M059J (cell line): ENCODE data around the gene FOXD1. TPM values are rescaled to one million over a fixed set of nuclear protein-coding genes. Genes with fewer than 3 reads are reported as not detected.
A peak's percentile ranks its signal among the peaks of the same experiment; 100 is the strongest.

Experiments used
- DNase-seq: peaks from one replicate; pipeline ENCODE4 v3.0.0-alpha.2; 2012; ENCODE audit warnings: low read depth
- total RNA-seq: library from RNA; depleted of rRNA; stranded (reverse); fragments of >200 nt; shearing (Covaris generic); gene quantifications from 2 replicates; pipeline ENCODE4 v1.2.3, GENCODE V29; 2014

FOXD1 gene
- total RNA-seq, 1 experiment from 2014 or later: 17.4 TPM

DNA sequence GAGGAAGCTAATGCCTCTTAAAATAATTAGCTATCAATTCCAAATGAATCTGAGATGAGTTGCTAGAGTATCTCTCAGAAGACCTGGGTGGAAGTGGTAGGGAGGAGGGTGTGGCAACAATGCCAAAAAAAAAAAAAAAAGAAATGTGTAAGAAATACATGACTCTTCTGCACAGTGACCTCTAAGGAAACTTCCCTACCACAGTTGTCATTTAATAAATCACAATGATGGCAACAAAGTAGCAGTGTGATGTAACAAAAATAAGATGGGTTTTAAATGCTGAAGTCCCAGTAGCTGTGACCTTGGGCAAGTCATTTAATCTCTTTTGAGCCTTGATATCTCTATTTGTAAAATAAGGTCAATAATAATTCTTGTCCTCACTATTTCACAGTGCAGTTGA is 7.2 kb downstream of the FOXD1 start:
- DNase-seq: no peak

- no peak for DNase-seq
Observed at GRCh38 chr5:73440262-73440661, 8.3 kb downstream of the FOXD1 start.

- DNase-seq: no peak
Observed at GRCh38 chr5:73438645-73439470, 9.7 kb downstream of the FOXD1 start.

DNA sequence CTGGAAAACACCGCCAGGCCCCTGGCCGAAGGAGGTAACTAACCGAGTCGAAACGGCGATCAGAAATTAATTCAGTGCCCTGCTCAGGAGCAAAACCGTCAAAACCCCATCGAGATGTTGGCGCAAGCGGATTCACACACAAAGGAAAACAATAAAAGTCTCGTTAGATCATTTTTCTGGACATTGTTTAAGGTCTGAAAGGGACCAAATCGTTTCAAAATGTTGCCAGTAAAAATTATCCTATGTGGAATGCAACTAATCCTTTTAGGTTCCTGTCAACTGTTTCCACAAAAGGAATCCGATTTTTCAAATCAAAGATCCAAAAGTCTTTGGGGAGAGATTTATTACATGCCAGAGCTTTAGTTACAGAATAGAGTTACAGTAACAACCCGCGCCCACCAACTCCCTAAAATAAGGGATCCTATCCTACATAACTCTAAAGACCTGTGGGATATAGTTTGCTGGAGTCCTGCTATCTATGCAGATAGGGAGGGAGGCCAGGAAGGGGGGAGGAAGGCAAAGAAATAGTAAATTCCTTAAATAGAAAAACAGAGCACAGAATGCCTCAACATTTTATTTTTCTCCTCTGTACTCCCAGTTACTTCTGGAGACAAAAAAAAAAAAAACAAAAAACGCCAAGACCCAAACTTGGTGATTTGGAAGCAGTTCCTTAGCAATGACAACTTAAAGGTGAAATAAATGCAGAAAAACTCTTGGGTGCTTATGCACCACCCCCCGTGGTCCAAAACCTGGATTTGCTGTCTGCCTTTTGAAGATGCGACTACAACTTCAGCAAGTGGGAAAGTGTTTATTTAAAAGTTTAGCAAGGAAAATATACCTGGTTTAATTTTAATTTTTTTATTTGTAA is 10.6 kb downstream of the FOXD1 start:
- DNase-seq: no peak

GRCh38 chr5:73437101-73437776 is 11.3 kb downstream of the FOXD1 start:
- peak; percentile 82 for DNase-seq

DNA sequence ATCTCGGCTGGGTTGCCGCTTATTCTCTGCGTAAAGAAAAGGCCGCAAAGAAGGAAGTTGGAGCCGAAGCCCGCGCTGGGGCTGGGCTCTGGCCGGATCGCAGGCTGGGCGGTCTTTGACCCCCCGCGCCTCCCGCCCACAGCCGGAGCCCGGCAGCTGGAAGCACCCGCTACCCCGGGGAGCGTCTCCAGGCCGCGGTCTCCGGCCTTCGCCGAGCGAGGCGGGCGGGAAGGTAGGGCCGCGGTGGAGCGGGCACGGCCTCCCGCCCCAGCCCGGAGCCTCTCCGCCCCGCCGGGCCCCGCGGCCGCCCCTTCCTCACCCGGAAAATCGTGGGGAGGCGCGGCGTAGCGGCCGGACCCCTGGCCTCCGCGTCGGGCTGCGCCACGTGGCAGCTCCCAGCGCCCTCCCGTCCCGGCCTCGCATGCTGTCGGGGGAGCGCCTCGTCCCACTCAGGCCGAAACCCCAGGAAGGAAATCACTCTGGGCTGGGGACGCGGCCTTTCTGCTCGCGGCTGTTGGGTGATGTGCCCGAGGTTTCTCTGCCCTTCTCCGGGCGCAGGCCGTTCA is 12.0 kb downstream of the FOXD1 start:
- no peak for DNase-seq

DNA sequence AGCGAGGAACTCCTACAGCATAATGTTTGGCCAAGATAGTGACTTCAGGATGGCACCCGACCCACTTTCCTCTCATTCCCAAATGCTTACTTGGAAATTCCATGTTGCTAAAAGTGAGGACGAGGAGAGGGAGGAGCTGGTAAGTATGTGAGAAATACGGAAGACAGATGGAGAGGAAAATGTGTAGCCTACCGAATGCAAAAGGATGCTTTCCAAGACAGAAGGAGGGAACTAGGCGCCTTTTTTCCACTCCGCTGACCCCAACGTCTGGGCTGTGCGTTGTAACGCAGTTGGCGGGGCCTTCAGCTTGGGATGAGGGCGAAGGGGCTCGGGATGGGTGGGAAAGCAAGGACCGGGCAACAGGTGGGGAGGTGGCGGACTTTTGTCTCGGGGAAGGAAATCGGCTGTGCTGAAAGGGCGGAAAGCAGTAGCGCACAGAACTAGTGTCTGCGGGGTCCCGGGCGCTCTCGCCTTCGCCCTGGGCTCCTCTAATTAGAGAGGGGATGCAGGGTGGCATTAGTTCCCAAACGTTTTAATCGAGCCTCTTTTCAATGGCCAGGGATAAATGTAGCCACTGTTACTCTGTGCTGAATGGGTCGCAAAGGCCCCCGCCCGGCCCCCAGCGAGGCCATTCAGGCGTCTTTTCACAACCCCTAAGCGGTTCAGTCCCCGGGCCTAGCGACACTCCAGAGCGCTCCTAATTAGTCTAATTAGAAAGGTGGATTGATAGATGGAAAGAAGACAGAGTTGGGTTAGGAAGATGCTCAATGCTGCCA is 12.6 kb downstream of the FOXD1 start:
- no peak for DNase-seq

DNA sequence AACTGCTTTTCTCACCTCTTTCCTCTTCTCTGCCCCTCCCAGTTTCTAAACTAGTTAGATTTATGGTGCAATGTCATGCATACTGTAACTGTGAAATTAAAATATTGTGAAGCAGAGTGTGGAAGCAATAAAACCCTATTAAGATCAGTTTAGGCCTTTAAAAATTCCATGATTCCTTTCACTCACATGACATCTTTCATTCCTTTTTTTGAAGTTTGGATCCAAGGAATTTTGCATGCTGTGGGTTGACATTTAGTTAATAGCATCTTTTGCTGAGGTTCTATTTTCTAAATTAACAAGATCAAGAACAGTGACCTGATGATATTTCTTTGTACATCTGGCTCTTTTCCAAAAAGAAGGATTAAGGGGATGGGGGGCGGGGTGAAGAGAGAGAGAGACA is 13.7 kb downstream of the FOXD1 start:
- no peak for DNase-seq

GRCh38 chr5:73434461-73434860 is 14.1 kb downstream of the FOXD1 start:
- DNase-seq: no peak

DNA sequence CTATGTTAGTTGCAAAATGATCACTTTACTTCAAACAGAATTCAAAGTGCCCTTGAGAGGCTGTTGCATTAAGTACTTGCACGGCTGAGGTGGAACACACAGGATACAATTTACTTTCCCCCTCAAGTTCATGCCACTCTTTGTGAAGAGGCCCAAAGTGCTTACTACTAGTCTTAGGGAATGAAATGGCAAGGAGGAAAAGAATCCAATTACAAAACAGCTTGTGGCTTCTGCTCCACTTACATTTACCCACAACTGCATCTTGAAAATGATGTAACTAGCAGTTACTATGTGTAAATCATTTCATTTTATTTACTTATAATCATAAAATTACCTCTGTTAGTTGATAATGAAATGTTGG is 14.6 kb downstream of the FOXD1 start:
- DNase-seq: no peak

DNA sequence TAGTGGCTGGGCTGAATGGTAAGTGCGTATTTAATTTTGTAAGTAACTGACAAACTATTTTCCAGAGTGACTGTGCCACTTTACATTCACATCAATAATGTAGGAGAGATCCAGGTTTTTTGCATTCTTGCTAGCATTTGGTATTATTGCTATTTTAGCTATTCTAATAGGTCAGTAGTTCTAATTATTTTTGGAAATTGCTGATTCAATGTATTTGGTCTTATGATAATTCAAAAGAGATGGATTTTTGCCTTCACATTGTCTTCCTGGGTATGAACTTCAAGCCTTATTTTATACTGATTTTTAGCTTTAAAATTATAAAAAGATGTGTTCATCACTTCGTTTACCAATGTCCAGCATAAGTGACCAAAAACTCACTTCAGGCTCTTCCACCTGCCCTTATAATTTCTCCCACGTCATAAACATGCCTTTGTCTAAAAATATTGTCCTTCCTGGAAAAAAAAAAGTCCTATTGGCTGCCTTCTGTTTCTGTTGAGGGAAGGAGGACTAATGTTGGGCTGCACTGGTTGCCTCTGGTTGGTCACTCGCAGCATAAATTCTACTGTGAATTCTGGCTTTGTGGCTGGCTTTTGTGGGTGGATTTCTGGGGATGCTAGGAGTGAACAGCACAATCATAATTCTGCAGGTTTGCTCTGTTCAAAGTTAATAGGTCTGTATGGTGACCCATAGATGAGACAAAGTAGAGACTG is 15.2 kb downstream of the FOXD1 start:
- DNase-seq: no peak

- no peak for DNase-seq
Observed at GRCh38 chr5:73431204-73431851, 17.2 kb downstream of the FOXD1 start.

DNA sequence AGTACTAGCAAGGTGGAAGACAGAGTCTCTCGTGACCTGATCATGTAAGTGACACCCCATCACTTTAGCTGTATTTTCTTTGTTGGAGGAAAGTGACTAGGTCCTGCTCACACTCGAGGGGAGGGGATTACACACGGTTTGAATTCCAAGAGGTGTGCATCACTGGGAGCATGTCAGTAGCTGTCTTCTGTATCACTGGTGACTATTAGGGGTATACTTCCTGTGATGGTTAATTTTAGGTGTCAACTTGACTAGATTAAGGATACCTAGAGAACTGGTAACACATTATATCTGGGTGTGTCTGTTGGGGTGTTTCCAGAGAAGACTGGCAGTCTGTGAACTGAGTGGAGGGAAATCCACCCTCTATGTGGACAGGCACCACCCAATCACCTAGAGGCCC is 22.5 kb downstream of the FOXD1 start:
- DNase-seq: no peak

GRCh38 chr5:73424556-73424977 is 24.0 kb downstream of the FOXD1 start:
- DNase-seq: no peak

GRCh38 chr5:73422164-73422563 is 26.4 kb downstream of the FOXD1 start:
- no peak for DNase-seq

GRCh38 chr5:73420666-73421065 is 27.9 kb downstream of the FOXD1 start:
- no peak for DNase-seq

GRCh38 chr5:73419465-73420390 is 28.8 kb downstream of the FOXD1 start:
- DNase-seq: peak; percentile 51

DNA sequence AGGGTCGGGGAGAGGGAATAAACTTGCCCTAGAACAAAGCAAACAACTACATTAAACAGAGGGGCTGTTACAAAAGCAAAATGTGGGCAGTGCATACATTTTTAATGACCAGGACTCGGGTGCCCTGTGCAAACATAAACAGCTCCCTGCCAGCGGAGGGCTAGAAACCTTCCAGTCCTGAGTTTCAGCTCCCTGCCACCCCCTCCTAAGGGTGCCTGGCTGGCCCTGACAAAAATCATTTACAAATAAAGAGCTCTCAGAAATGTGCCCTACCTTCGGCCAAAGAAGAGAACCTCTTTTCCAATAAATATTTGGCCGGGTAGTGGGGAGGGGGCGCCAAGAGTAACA is 29.5 kb downstream of the FOXD1 start:
- DNase-seq: no peak

DNA sequence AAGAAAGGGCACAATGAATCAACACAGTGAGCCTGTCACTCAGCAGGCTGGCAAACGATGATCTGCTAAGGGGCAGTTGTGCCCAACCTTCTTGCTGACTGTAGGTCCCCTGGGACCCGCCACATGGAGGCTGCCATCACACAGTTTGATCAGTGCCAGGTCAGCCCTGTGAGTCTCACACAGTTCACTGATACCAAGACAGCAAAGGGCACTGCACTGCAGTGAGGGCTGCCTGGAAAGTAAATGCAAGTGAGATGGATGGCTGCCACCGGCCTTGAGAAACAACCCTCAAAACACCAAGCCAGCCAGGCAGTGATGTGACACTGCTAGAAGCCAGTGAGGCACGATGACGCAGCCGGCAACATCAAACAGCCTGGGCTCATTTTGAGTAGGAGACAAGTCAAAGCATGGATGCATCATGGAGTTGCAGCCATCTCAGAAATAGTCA is 30.3 kb downstream of the FOXD1 start:
- peak; percentile 48 for DNase-seq
